ENCODE results near the gene C14orf119. TPM values are rescaled to one million over a fixed set of nuclear protein-coding genes. Genes with fewer than 3 reads are reported as not detected.

C14orf119 gene
- total RNA-seq, 1 experiment from 2014 or later: 39.6 TPM

GRCh38 chr14:23101213-23101970 lies 6.1 kb downstream of the C14orf119 start:
- no peaks in the 10 kb centered on the region for H3K9me3 ChIP-seq (ENCODE audit: control insufficient read depth, insufficient read depth, low read depth, low read length)
- H3K4me1 ChIP-seq (ENCODE audit: control insufficient read depth, insufficient read depth, low read length): peaks cover 10% of the 10 kb centered on the region; the same call in 1 of the 2 replicates
- TF ChIP-seq REST (IDR thresholded peaks at IDR 0.05; ENCODE audit: insufficient read depth in 1 of 2, low read depth in 2 of 2, low read length in 1 of 2) (no peak), TCF7L2 (IDR thresholded peaks at IDR 0.05; ENCODE audit: low read depth, low read length) (no peak), CTCF (IDR thresholded peaks at IDR 0.05) (no peak), SIN3A (IDR thresholded peaks at IDR 0.05; ENCODE audit: borderline replicate concordance, insufficient read depth, low read depth, low read length) (no peak), POLR2AphosphoS5 (IDR thresholded peaks at IDR 0.05; ENCODE audit: low read depth, low read length) (no peak)
- no peak for ATAC-seq
- no TSS peak for BruUV-seq (replicated peaks)
- DNase-seq (ENCODE audit: low read depth, low spot score): no peak
- CTCF ChIA-PET: no interaction called here
- POLR2A ChIA-PET: no interaction called here
- H3K27ac ChIP-seq (ENCODE audit: low read length): no peak overlapping the region
- no peaks in the 10 kb centered on the region for H3K36me3 ChIP-seq (ENCODE audit: control insufficient read depth, insufficient read depth, low read length)
- no peaks in the 10 kb centered on the region for H3K27me3 ChIP-seq (ENCODE audit: control insufficient read depth, insufficient read depth, low read length)
- H3K4me3 ChIP-seq (ENCODE audit: low read depth in 2 of 2, low read length in 2 of 2): no peak overlapping the region
- in situ Hi-C loops (cut with HindIII; ENCODE audit: low pct_unique_long_range_greater_than_20kb, low sequenced_read_pairs): no loop called here
- intact Hi-C loops (cut with micrococcal nuclease; ENCODE audit: unreplicated experiment): no loop called here

- Histone ChIP-seq H3K4me1 (ENCODE audit: control insufficient read depth, insufficient read depth, low read length) (peaks cover 4% of the 10 kb centered on the region; the same call in 1 of the 2 replicates), H3K27ac (ENCODE audit: low read length) (no peak overlapping the region), H3K36me3 (ENCODE audit: control insufficient read depth, insufficient read depth, low read length) (no peaks in the 10 kb centered on the region), H3K9me3 (ENCODE audit: control insufficient read depth, insufficient read depth, low read depth, low read length) (no peaks in the 10 kb centered on the region), H3K4me3 (ENCODE audit: low read depth in 2 of 2, low read length in 2 of 2) (no peak overlapping the region), H3K27me3 (ENCODE audit: control insufficient read depth, insufficient read depth, low read length) (no peaks in the 10 kb centered on the region)
- intact Hi-C loops (cut with micrococcal nuclease; ENCODE audit: unreplicated experiment) (no loop called here), in situ Hi-C loops (cut with HindIII; ENCODE audit: low pct_unique_long_range_greater_than_20kb, low sequenced_read_pairs) (no loop called here)
- ChIA-PET CTCF (interaction anchor here (0.6 kb wide), 1 partner anchor 34 kb away, joined by 3 read pairs; no protein-coding TSS in a partner anchor), POLR2A (no interaction called here)
- ATAC-seq: no peak
- no TSS peak for BruUV-seq (replicated peaks)
- no peak for TF ChIP-seq CTCF (IDR thresholded peaks at IDR 0.05)
- TF ChIP-seq POLR2AphosphoS5 (IDR thresholded peaks at IDR 0.05; ENCODE audit: low read depth, low read length): no peak
- TF ChIP-seq SIN3A (IDR thresholded peaks at IDR 0.05; ENCODE audit: borderline replicate concordance, insufficient read depth, low read depth, low read length): no peak
- TF ChIP-seq TCF7L2 (IDR thresholded peaks at IDR 0.05; ENCODE audit: low read depth, low read length): no peak
- TF ChIP-seq REST (IDR thresholded peaks at IDR 0.05; ENCODE audit: insufficient read depth in 1 of 2, low read depth in 2 of 2, low read length in 1 of 2): no peak
- no peak for DNase-seq (ENCODE audit: low read depth, low spot score)
Observed at GRCh38 chr14:23101986-23102625, 6.8 kb downstream of the C14orf119 start.

Data from Panc1 (cell line).